HEK293 (cell line): ENCODE data around the gene ARR3.

Source experiments
- CTCF ChIA-PET: fragments of 350-600 bp; formaldehyde crosslinking; extraction: SDS; loops from one replicate; lab custom pipeline; 2021; ENCODE audit warnings: antibody characterized with exemption; lab: Yijun Ruan, JAX
- POLR2A ChIA-PET: fragments of 300-600 bp; formaldehyde crosslinking; extraction: SDS; loops from one replicate; lab custom pipeline; 2020; ENCODE audit warnings: antibody characterized with exemption, inconsistent platforms; lab: Yijun Ruan, JAX
- H3K27ac ChIP-seq: fragments of 200-500 bp; sonication (Bioruptor generic); 2 replicates; pipeline ENCODE4 v1.5.1; 2014; ENCODE audit warnings: low read depth, low read length, control low read depth, inconsistent platforms; ENCODE audit errors: extremely low read depth
- H3K36me3 ChIP-seq, 2 experiments: fragments of 200-500 bp in 1 of 2; sonication (Bioruptor generic) in 1 of 2; 1 replicate in 1 of 2; 2 replicates in 1 of 2; pipeline ENCODE4 v1.5.1; 2014 to 2017; ENCODE audit warnings: inconsistent platforms in 2 of 2, low read length in 2 of 2; ENCODE audit not compliant: control insufficient read depth in 2 of 2, insufficient read depth in 1 of 2
- H3K4me1 ChIP-seq: fragments of 200-500 bp; sonication (Bioruptor generic); 2 replicates; pipeline ENCODE4 v1.5.1; 2014; ENCODE audit warnings: mild to moderate bottlenecking, low read length, inconsistent platforms; ENCODE audit not compliant: control insufficient read depth, insufficient read depth
- H3K4me3 ChIP-seq: 2 replicates; pipeline ENCODE4 v1.5.1; 2011; ENCODE audit warnings: low read depth, mild to moderate bottlenecking, control low read depth, low read length, moderate library complexity
- H3K9me3 ChIP-seq: fragments of 200-500 bp; sonication (Bioruptor generic); 2 replicates; pipeline ENCODE4 v1.5.1; 2014; ENCODE audit warnings: low read depth, low read length, inconsistent platforms; ENCODE audit not compliant: control insufficient read depth, insufficient read depth
- GLI2 ChIP-seq: fragments of 450-650 bp; formaldehyde crosslinking; IDR thresholded peaks from 2 replicates; pipeline ENCODE4; 2017; ENCODE audit warnings: missing biosample characterization, missing genetic modification characterization, low read depth, borderline replicate concordance
- GLI4 ChIP-seq: fragments of 450-650 bp; formaldehyde crosslinking; IDR thresholded peaks from 2 replicates; pipeline ENCODE4 v1.5.1; 2016; ENCODE audit warnings: missing biosample characterization, missing genetic modification characterization
- KLF1 ChIP-seq: fragments of 450-650 bp; formaldehyde crosslinking; IDR thresholded peaks from 2 replicates; pipeline ENCODE4 v1.5.1; 2016; ENCODE audit warnings: missing biosample characterization, missing genetic modification characterization
- WT1 ChIP-seq: fragments of 450-650 bp; formaldehyde crosslinking; IDR thresholded peaks from 2 replicates; pipeline ENCODE4 v1.5.1; 2016; ENCODE audit warnings: missing biosample characterization, missing genetic modification characterization
- ZBTB20 ChIP-seq: fragments of 450-650 bp; formaldehyde crosslinking; IDR thresholded peaks from 2 replicates; pipeline ENCODE4 v1.5.1; 2016; ENCODE audit warnings: missing biosample characterization, missing genetic modification characterization
- ZBTB48 ChIP-seq: fragments of 450-650 bp; formaldehyde crosslinking; IDR thresholded peaks from 2 replicates; pipeline ENCODE4 v1.5.1; 2016; ENCODE audit warnings: missing biosample characterization, missing genetic modification characterization
- ZFHX2 ChIP-seq: fragments of 450-650 bp; formaldehyde crosslinking; conservative IDR thresholded peaks from 2 replicates; pipeline ENCODE4 v1.5.1; 2016; ENCODE audit warnings: missing biosample characterization, missing genetic modification characterization
- ZNF157 ChIP-seq: fragments of 450-650 bp; formaldehyde crosslinking; IDR thresholded peaks from 2 replicates; pipeline ENCODE4 v1.5.1; 2016; ENCODE audit warnings: missing biosample characterization, missing genetic modification characterization
- ZNF221 ChIP-seq: fragments of 450-650 bp; formaldehyde crosslinking; IDR thresholded peaks from 2 replicates; pipeline ENCODE4 v1.5.1; 2017; ENCODE audit warnings: missing biosample characterization, missing genetic modification characterization, borderline replicate concordance
- ZNF292 ChIP-seq: fragments of 450-650 bp; formaldehyde crosslinking; IDR thresholded peaks from 2 replicates; pipeline ENCODE4 v1.5.1; 2016; ENCODE audit warnings: low read depth, missing biosample characterization, missing genetic modification characterization, borderline replicate concordance
- ZNF302 ChIP-seq: fragments of 450-650 bp; formaldehyde crosslinking; IDR thresholded peaks from 2 replicates; pipeline ENCODE4 v1.5.1; 2016; ENCODE audit warnings: missing biosample characterization, missing genetic modification characterization, low read depth
- ZNF311 ChIP-seq: fragments of 450-650 bp; formaldehyde crosslinking; IDR thresholded peaks from 2 replicates; pipeline ENCODE4 v1.5.1; 2017; ENCODE audit warnings: missing biosample characterization, missing genetic modification characterization, borderline replicate concordance
- ZNF416 ChIP-seq: fragments of 450-650 bp; formaldehyde crosslinking; IDR thresholded peaks from 2 replicates; pipeline ENCODE4 v1.5.1; 2016; ENCODE audit warnings: missing biosample characterization, missing genetic modification characterization
- ZNF514 ChIP-seq: fragments of 450-650 bp; formaldehyde crosslinking; IDR thresholded peaks from 2 replicates; pipeline ENCODE4 v1.5.1; 2016; ENCODE audit warnings: missing biosample characterization, missing genetic modification characterization
- ZNF530 ChIP-seq: fragments of 450-650 bp; formaldehyde crosslinking; IDR thresholded peaks from 2 replicates; pipeline ENCODE4 v1.5.1; 2016; ENCODE audit warnings: low read depth, missing biosample characterization, missing genetic modification characterization
- ZNF596 ChIP-seq: fragments of 450-650 bp; IDR thresholded peaks from 2 replicates; pipeline ENCODE4 v1.5.0; 2018; ENCODE audit warnings: missing biosample characterization, mild to moderate bottlenecking, missing genetic modification characterization, moderate library complexity
- ZNF707 ChIP-seq: fragments of 450-650 bp; formaldehyde crosslinking; IDR thresholded peaks from 2 replicates; pipeline ENCODE4 v1.5.1; 2016; ENCODE audit warnings: missing biosample characterization, missing genetic modification characterization
- ZNF776 ChIP-seq: fragments of 450-650 bp; formaldehyde crosslinking; IDR thresholded peaks from 2 replicates; pipeline ENCODE4 v1.5.0; 2017; ENCODE audit warnings: missing biosample characterization, missing genetic modification characterization, borderline replicate concordance
- TF ChIP-seq, protein P1 (sequence below): fragments of 450-650 bp; formaldehyde crosslinking; IDR thresholded peaks from 2 replicates; pipeline ENCODE4 v1.5.1; 2016; ENCODE audit warnings: missing biosample characterization, missing genetic modification characterization
- TF ChIP-seq, protein P2 (sequence below): fragments of 450-650 bp; formaldehyde crosslinking; IDR thresholded peaks from 2 replicates; pipeline ENCODE4 v1.5.1; 2016; ENCODE audit warnings: missing biosample characterization, missing genetic modification characterization, low read depth
- TF ChIP-seq, protein P3 (sequence below): fragments of 450-650 bp; formaldehyde crosslinking; IDR thresholded peaks from 2 replicates; pipeline ENCODE4 v1.5.1; 2016; ENCODE audit warnings: missing biosample characterization, missing genetic modification characterization
- TF ChIP-seq, protein P4 (sequence below): fragments of 450-650 bp; formaldehyde crosslinking; IDR thresholded peaks from 2 replicates; pipeline ENCODE4 v1.5.1; 2016; ENCODE audit warnings: missing biosample characterization, missing genetic modification characterization

The ARR3 gene

DNA sequence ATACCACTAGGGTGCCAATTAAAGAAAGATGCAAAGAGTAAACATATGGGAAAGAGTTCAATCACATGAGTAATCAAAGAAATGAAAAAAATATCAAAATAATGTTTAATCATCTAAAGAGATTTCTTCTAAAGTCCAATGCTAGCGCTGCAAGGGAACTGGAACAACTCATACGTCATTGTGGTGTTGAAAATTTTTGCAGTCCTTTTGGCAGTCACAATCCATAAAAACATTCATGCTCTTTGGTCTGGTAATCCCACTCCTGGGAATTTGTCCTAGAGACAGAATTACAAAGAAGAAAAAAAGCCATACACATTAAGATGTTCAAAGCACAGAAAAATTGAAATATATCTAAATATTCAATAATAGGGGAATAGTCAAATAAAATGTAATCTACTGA lies 12.7 kb upstream of the ARR3 start:
- no peaks in the 10 kb centered on the region for H3K4me1 ChIP-seq
- H3K9me3 ChIP-seq, result no peaks in the 10 kb centered on the region; the same call in none of the 2 replicates
- POLR2A ChIA-PET, result no interaction called here
- H3K36me3 ChIP-seq, result no peaks in the 10 kb centered on the region
- no peak overlapping the region for H3K27ac ChIP-seq
- H3K4me3 ChIP-seq, result no peak overlapping the region
- CTCF ChIA-PET, result no interaction called here
- no peak for TF ChIP-seq GLI2 (tag by site-specific recombination)
- TF ChIP-seq ZNF707 (tag by site-specific recombination), result no peak
- no peak for TF ChIP-seq ZNF221 (tag by site-specific recombination)
- no peak for TF ChIP-seq ZNF514 (tag by site-specific recombination)

DNA sequence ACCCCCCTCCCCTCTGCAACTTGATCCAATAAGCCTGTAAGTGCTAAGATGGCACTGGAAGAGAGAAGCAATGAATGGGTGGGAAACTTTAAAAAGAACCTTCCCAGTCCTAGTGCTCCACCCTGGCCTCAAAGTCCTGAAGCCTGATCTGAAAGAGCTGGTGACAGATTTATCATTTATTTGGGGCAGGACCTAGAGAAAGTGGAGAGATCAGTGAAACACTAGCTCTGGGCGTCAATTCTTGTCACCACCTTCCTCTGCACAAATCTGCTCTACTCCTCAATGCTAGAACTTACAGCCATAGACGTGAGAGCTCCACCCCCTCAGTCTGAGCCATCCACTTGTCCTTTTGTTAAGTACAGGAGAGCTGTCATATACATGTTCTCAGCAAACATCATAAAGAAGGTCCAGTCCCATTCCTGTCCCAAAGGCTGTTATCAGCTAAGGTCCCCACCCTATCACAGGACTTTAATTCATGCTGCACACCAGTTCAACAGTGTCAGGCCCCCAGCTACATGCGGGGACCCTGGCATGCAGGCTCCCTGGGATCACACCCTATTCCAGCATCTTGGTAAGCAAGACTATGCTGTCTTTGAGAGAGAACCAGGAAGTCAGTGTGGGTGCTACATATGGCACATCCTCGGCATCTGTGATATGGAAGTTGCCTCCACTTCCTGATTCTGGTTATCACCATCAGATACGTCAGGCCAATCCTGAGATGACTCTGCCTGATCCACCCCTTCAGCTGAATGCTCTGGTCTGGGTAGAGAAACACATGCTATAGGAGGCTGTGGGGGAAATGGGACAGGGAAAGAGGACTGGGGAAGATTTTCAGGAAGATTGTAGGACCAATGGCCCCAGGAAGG lies 10.5 kb upstream of the ARR3 start:
- no peak overlapping the region for H3K27ac ChIP-seq
- H3K9me3 ChIP-seq, result no peaks in the 10 kb centered on the region; the same call in none of the 2 replicates
- TF ChIP-seq ZBTB48 (tag by site-specific recombination) (no peak), KLF1 (tag by site-specific recombination) (peak; percentile 87), GLI4 (tag by site-specific recombination) (no peak)
- TF ChIP-seq, all 188 proteins: peak for 1
- Histone ChIP-seq H3K4me1 (no peaks in the 10 kb centered on the region), H3K4me3 (no peak overlapping the region), H3K36me3 (no peaks in the 10 kb centered on the region)
- ChIA-PET POLR2A (no interaction called here), CTCF (interaction anchor here (0.6 to 1.3 kb wide), 5 partner anchors 34 to 125 kb away, joined by 3 to 4 read pairs (median 3); no protein-coding TSS in a partner anchor)

DNA sequence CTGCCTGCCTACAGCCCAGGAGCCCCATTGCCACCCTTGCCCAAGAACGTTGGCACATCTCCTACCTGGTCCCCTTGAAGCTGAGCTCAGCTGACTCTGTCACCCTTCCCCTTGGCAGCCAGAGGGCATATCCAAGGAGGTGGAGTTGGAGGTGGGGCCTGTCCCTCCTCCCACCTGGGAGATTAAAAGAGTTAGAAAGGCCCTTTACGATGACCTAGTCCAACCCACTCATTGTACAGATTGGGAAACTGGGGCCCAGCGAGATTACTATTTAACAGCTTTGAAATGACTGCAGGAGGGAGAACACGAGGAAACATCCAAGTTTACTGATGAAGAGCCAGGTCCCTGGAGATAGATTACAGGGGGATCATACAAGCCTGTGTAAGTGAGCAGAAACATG lies 8.0 kb upstream of the ARR3 start, which contains the start of gene P2RY4:
TSS of gene P2RY4 (minus strand) at position 101 of the 400 bp plus-strand sequence. CDS start 580 bp downstream, outside the sequence.
- no peak within 1 kb of the TSS for H3K27ac ChIP-seq
- no peaks in the 10 kb centered on the region for H3K9me3 ChIP-seq
- ChIA-PET CTCF (interaction anchor here (0.7 to 1.1 kb wide), 2 partner anchors 127 to 130 kb away, joined by 3 read pairs; partner anchors contain the start of gene IGBP1), POLR2A (no interaction called here)
- H3K4me1 ChIP-seq, result no peaks in the 10 kb centered on the region
- H3K36me3 ChIP-seq, result no peaks in the 10 kb centered on the region
- no peak within 1 kb of the TSS for H3K4me3 ChIP-seq
- TF ChIP-seq, protein P1, sequence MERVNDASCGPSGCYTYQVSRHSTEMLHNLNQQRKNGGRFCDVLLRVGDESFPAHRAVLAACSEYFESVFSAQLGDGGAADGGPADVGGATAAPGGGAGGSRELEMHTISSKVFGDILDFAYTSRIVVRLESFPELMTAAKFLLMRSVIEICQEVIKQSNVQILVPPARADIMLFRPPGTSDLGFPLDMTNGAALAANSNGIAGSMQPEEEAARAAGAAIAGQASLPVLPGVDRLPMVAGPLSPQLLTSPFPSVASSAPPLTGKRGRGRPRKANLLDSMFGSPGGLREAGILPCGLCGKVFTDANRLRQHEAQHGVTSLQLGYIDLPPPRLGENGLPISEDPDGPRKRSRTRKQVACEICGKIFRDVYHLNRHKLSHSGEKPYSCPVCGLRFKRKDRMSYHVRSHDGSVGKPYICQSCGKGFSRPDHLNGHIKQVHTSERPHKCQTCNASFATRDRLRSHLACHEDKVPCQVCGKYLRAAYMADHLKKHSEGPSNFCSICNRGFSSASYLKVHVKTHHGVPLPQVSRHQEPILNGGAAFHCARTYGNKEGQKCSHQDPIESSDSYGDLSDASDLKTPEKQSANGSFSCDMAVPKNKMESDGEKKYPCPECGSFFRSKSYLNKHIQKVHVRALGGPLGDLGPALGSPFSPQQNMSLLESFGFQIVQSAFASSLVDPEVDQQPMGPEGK, result no peak
- TF ChIP-seq GLI2 (tag by site-specific recombination) (no peak), ZNF311 (tag by site-specific recombination) (no peak), ZNF302 (tag by site-specific recombination) (no peak), ZNF596 (tag by site-specific recombination) (no peak), ZNF157 (no peak), ZNF416 (no peak), ZNF530 (tag by site-specific recombination) (no peak), ZNF776 (no peak), ZFHX2 (tag by site-specific recombination) (no peak), WT1 (no peak), ZNF292 (tag by site-specific recombination) (no peak), ZBTB20 (tag by site-specific recombination) (no peak)
- TF ChIP-seq, protein P2, sequence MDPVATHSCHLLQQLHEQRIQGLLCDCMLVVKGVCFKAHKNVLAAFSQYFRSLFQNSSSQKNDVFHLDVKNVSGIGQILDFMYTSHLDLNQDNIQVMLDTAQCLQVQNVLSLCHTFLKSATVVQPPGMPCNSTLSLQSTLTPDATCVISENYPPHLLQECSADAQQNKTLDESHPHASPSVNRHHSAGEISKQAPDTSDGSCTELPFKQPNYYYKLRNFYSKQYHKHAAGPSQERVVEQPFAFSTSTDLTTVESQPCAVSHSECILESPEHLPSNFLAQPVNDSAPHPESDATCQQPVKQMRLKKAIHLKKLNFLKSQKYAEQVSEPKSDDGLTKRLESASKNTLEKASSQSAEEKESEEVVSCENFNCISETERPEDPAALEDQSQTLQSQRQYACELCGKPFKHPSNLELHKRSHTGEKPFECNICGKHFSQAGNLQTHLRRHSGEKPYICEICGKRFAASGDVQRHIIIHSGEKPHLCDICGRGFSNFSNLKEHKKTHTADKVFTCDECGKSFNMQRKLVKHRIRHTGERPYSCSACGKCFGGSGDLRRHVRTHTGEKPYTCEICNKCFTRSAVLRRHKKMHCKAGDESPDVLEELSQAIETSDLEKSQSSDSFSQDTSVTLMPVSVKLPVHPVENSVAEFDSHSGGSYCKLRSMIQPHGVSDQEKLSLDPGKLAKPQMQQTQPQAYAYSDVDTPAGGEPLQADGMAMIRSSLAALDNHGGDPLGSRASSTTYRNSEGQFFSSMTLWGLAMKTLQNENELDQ (tag by site-specific recombination), result no peak
- TF ChIP-seq, protein P3, sequence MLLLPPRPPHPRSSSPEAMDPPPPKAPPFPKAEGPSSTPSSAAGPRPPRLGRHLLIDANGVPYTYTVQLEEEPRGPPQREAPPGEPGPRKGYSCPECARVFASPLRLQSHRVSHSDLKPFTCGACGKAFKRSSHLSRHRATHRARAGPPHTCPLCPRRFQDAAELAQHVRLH, result no peak
- TF ChIP-seq, protein P4, sequence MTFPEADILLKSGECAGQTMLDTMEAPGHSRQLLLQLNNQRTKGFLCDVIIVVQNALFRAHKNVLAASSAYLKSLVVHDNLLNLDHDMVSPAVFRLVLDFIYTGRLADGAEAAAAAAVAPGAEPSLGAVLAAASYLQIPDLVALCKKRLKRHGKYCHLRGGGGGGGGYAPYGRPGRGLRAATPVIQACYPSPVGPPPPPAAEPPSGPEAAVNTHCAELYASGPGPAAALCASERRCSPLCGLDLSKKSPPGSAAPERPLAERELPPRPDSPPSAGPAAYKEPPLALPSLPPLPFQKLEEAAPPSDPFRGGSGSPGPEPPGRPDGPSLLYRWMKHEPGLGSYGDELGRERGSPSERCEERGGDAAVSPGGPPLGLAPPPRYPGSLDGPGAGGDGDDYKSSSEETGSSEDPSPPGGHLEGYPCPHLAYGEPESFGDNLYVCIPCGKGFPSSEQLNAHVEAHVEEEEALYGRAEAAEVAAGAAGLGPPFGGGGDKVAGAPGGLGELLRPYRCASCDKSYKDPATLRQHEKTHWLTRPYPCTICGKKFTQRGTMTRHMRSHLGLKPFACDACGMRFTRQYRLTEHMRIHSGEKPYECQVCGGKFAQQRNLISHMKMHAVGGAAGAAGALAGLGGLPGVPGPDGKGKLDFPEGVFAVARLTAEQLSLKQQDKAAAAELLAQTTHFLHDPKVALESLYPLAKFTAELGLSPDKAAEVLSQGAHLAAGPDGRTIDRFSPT, result no peak
